HG02759 (cell line): Measurements from ENCODE around the gene PPT2.
"Not testable (repeated sequence)": the region's sequence is repeated elsewhere in the genome, so short reads cannot be mapped to it uniquely, and the experiment has no call there.

ENCODE experiments used
- ATAC-seq: cut with Tn5 transposase; IDR thresholded peaks from one replicate; pipeline ENCODE4 v1.9.1; 2021; ENCODE audit warnings: mild to moderate bottlenecking, moderate library complexity; ENCODE audit not compliant: unreplicated experiment

The PPT2 gene

DNA sequence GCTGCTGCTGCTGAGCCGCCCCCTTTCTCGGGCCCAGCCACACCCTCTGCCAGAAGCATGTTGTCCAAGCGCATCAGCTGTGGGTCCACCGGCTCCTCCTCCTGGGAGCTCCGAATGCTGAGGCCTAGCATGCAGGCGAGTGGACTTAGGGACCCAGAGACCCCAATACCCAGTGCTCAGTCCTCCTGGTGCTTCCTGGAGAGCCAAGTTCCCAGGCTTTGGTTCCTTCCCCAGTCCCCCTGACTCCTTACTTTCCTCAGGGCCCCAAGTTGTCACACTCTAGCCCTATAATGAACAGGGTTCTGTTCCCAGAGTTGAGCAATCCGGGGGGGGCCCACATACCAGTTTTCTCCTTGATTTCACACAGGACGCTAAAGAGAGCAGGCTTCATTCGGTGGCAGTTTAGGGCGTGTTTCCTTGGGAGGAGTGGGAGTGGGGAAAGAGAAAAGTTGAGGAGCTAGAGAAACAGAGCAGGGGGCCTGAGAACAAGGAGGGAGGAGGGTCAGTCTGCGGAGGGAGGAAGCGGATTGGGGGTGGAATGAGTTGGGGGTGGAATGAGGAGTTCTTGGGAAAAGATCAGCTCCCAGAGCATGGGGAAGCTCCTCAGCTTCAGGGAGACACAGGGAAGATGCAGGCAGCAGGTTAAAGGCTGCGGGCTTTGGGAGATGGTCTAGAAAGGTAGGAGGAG is 34.6 kb downstream of the PPT2 start:
- ATAC-seq = no peak

- ATAC-seq = no peak
Measured at GRCh38 chr6:32189069-32189741, 35.3 kb downstream of the PPT2 start.

GRCh38 chr6:32189742-32190053 is 35.8 kb downstream of the PPT2 start:
- ATAC-seq = no peak

- ATAC-seq = peak; percentile 68
Measured at GRCh38 chr6:32190054-32190851, 36.3 kb downstream of the PPT2 start, which contains the start of gene PBX2. TSS of gene PBX2 (minus strand) at chr6:32190202. CDS start at chr6:32189915, 287 bp downstream.

- no peak for ATAC-seq
Measured at GRCh38 chr6:32190911-32191677, 37.2 kb downstream of the PPT2 start.

- ATAC-seq = no peak
Measured at GRCh38 chr6:32191696-32192607, 38.0 kb downstream of the PPT2 start.

DNA sequence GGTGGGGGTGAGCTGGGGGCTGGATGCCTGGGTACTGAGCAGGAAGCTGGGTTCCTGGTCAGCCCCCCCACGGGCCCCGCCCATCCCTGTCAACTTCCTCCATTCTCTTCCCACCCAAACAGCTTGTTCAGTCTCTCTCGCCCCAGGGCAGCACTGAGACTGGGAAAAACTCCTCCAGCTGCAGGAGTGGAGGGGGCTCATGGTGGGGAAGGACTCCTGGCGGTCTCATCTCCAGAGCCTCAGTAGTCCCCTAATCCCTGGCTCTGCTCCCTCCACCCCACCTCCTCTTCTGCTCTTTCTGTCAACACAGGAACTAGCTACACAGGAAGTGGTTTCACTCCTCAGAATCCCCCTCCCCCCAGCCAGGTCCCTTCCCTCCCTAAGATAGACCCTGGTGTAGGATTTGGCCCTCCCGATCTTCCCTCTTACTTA is 38.7 kb downstream of the PPT2 start, which contains the start of gene GPSM3:
Gene GPSM3 (minus strand): TSS at position 36 of the 432 bp plus-strand sequence. CDS start 130 bp downstream, outside the sequence.
- no peak for ATAC-seq

DNA sequence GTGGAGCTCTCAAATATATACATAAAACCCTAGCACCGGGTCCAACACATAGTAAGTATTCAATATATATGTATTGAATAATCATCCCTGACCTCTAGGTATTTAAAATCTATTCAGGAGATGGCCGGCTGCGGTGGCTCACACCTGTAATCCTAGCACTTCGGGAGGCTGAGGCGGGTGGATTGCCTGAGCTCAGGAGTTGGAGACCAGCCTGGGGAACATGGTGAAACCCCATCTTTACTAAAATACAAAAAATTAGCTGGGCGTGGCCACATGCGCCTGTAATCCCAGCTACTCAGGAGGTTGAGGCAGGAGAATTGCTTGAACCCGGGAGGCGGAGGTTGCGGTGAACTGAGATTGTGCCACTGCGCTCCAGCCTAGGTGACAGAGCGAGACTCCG is 39.2 kb downstream of the PPT2 start:
- ATAC-seq = not testable (repeated sequence)

DNA sequence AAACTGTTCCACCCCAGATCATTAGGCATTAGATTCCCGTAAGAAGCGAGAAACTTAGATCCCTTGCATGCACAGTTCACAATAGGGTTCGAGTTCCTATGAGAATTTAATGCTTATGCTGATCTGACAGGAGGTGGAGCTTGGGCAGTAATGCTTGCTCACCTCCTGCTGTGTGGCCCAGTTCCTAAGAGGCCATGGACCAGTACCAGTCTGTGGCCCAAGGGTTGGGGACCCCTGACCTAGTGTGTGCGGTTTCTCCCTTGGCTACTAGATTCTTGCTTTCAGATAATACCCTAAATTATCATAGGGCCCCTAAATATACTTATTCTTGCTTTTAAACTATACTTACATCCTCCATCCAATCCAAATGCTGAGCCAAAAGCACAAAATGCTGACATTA is 40.4 kb downstream of the PPT2 start:
- ATAC-seq = no peak

DNA sequence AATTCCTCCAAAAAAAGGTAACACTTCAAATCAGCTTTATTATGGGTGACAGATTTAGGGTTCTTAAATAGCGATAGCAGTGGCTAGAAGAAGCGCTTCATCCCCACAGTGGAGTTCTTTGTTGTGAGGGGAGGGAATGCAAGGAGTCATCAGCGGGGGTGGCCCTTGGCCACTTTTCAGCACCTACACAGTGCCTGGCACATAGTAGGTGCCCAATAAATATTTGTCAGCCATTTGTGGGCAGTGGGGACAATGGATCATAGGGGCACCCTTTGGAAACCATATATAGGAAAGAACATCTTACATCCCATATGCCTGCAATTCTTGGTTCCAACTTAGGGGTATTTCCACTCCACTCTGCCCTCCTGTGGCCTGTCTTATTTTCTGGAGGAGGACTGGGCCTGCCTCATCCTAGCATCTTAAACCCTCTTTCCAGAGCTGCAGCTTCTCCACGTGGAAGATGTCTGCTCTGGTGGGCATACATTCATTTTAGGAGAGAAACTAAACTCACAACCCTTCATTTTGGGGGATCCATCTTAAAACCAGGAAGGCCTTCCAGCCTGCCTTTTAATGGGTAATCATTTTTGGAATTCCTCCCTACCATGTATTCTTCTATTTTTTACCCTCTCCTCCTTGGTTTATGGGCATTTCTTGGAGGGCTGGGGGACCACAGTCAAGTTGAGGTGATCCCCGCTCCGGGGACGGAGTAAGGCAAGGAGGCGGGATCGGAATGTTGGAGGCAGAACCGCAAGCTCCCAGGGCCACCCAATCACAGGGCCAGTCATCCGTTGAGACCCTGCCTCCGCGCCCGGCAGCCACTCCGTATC is 41.1 kb downstream of the PPT2 start:
- ATAC-seq = no peak

- peak; percentile 71 for ATAC-seq
Measured at GRCh38 chr6:32195652-32195901, 41.6 kb downstream of the PPT2 start.

GRCh38 chr6:32195902-32196681 is 42.2 kb downstream of the PPT2 start:
- ATAC-seq = peak; percentile 81

DNA sequence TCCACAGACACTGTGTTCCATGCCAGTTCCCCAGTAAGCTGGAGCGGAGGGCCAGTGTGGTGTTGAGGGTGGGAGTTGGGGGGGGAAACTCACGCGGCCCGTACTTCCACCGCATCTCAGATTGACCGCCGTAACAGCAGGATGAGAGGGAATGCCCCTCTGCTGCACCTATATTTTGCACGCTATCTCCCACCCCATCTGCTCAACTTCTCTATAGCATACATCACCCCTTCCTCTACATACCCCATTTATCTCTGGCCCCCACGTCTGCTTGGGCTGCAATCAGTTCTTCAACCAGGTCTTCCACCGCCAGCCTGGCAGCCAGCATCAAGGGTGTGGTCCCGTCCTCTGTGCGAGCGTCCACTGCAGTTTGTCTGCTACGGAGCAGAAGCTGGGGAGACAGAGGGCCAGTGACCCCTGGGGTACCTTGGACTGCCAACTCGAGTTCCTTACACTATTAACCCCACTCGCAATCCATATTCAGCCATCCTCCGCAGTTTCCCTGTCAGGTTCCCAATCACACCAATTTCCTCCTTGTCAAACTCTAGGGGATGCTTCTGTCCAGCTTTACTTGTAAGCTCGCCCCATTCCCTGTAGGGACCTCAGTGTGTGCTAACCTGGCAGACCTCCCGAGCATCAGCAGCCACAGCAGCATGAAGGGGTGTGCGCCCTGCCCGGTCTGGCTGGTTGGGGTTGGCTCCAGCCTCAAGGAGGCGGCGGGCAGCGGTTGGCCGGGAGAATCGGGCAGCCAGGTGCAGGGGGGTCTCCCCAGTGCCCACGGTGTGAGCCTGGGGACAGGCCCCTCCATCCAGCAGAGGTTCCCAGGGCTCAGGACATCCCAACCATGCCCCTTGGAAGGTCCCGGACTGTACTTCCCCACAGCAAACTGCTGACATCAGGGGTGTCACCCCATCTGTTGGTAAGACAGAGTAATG is 43.0 kb downstream of the PPT2 start:
- ATAC-seq = no peak

DNA sequence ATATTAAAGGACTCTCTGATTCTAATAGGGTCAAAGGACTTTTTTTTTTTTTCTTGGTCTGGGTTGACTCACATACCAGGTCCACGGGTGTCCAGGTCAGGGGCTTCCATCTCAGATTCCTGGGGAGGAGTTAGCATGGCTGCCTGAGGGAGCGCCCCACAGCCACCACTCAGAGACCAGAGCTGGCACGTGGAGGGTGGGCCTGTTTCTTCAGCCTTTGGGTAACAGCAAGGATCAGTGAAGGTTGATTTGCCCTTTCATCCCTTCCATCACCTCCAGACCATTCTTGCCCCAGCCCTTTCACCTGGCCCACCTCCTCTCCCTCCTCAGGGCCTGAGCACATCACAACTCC is 44.4 kb downstream of the PPT2 start:
- no peak for ATAC-seq

DNA sequence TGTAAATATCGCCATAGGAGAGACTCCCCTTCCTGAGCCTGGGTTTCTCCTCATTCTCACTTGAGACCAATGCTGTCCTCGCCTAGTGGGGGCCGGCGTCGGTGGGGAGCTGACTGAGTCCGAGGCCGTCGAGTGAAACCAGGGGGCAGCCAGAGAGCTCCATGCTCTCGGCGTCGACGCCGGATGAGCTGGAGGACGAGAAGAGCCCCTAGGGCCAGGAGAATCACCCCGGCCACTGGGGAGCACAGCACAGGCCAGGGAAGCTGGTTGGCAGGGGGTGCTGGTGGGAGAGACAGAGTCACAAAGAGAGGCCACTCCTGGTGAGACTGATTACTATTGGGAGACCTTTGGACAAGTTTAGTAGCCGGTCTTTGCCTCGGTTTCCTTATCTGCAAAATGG is 44.9 kb downstream of the PPT2 start:
- ATAC-seq = no peak

DNA sequence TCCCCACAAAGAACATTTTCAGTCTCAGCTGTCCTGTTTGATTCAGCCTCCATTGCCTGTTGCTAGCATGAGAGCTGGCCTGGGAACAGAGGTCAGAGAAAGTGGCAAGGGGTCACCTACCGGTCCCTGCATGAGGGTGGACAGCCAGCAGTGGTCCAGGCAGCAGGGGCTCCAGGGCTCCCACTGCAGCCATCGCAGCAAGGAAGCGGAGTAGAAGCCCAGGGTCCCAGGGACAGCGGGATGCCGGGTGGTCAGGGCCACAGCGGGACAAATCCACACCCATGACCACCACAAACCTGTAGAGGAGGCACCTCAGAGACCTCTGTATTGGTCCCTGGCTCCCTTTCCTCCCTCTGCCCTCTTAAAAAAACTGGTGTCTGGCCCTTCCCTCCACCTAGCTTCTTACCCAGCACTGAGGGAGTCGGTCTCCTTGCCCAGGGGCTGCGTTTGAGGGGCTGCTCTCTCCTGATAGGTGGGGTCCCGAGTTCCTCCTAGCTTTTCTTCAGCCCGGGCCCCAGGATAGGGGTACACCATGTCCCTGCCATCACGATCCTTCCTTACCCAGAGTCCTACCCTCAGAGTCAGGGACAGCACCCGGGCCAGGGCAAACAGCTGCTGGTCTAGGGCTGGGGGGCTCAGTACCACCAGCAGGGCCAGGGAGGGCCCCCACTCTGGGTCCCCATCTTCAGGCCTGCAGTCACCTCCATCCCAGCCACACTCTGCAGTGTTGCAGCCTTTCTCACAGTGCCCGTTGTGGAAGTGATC is 47.0 kb downstream of the PPT2 start:
- no peak for ATAC-seq

- ATAC-seq = no peak
Measured at GRCh38 chr6:32202186-32202585, 48.2 kb downstream of the PPT2 start.
